NOMO-1 treated with DMSO at 0.1 percent for 48 hours (cell line): ENCODE measurements around the gene RPA1.
"Not testable (repeated sequence)": the region's sequence is repeated elsewhere in the genome, so short reads cannot be mapped to it uniquely, and the experiment has no call there.

Source experiments
- DNase-seq: peaks from one replicate; lab custom pipeline; 2025; ENCODE audit not compliant: unreplicated experiment; lab: John Stamatoyannopoulos, UW

Gene RPA1

GRCh38 chr17:1829592-1830257 is at the start of gene RPA1, which contains the start of gene SMYD4:
RPA1 (plus strand) TSS chr17:1830005; CDS start chr17:1830094, 89 bp downstream.
SMYD4 (minus strand) TSS chr17:1829902; CDS start chr17:1827994, 1,908 bp downstream.
- peak; percentile 65 for DNase-seq

GRCh38 chr17:1782171-1782567 is 47.6 kb upstream of the RPA1 start:
- no peak for DNase-seq

- DNase-seq, result no peak
Observed at GRCh38 chr17:1783271-1783670, 46.5 kb upstream of the RPA1 start.

GRCh38 chr17:1783834-1784611 is 45.8 kb upstream of the RPA1 start:
- DNase-seq, result no peak

- DNase-seq, result no peak
Observed at GRCh38 chr17:1785930-1786329, 43.9 kb upstream of the RPA1 start.

GRCh38 chr17:1786708-1787107 is 43.1 kb upstream of the RPA1 start:
- no peak for DNase-seq

GRCh38 chr17:1787301-1787902 is 42.4 kb upstream of the RPA1 start:
- no peak for DNase-seq

- DNase-seq, result no peak
Observed at GRCh38 chr17:1789936-1790335, 39.9 kb upstream of the RPA1 start.

- no peak for DNase-seq
Observed at GRCh38 chr17:1792495-1793446, 37.0 kb upstream of the RPA1 start.

- DNase-seq, result no peak
Observed at GRCh38 chr17:1793447-1793806, 36.4 kb upstream of the RPA1 start.

- DNase-seq, result no peak
Observed at GRCh38 chr17:1796800-1797199, 33.0 kb upstream of the RPA1 start.

- no peak for DNase-seq
Observed at GRCh38 chr17:1797323-1797722, 32.5 kb upstream of the RPA1 start.

- DNase-seq, result not testable (repeated sequence)
Observed at GRCh38 chr17:1797846-1798245, 32.0 kb upstream of the RPA1 start.

GRCh38 chr17:1800240-1800639 is 29.6 kb upstream of the RPA1 start:
- no peak for DNase-seq

- no peak for DNase-seq
Observed at GRCh38 chr17:1800712-1801111, 29.1 kb upstream of the RPA1 start.

- no peak for DNase-seq
Observed at GRCh38 chr17:1802429-1802828, 27.4 kb upstream of the RPA1 start.

GRCh38 chr17:1803280-1803679 is 26.5 kb upstream of the RPA1 start:
- no peak for DNase-seq

GRCh38 chr17:1807890-1808289 is 21.9 kb upstream of the RPA1 start:
- DNase-seq, result no peak

GRCh38 chr17:1808644-1809043 is 21.2 kb upstream of the RPA1 start:
- DNase-seq, result no peak

GRCh38 chr17:1809815-1810214 is 20.0 kb upstream of the RPA1 start:
- not testable (repeated sequence) for DNase-seq
